Retinal pigment epithelial cell (primary cell): Measurements from ENCODE around the gene MAL.
A peak's percentile ranks its signal among the peaks of the same experiment; 100 is the strongest.

Experiments
- DNase-seq: peaks from one replicate; pipeline ENCODE4 v3.0.0-alpha.2; 2010; ENCODE audit warnings: low read depth
- H3K4me3 ChIP-seq: 2 replicates; pipeline ENCODE4 v1.5.1; 2011; ENCODE audit warnings: mild to moderate bottlenecking, low read length, control low read depth, moderate library complexity
- CTCF ChIP-seq: conservative IDR thresholded peaks from 2 replicates; pipeline ENCODE4 v1.5.1; 2011; ENCODE audit warnings: low read depth, low read length, control low read depth, inconsistent platforms

Gene MAL

GRCh38 chr2:95075440-95076132, 50.1 kb downstream of the MAL start:
- no peak overlapping the region for H3K4me3 ChIP-seq
- TF ChIP-seq CTCF = no peak
- no peak for DNase-seq

- TF ChIP-seq CTCF = peak; percentile 88
- peak overlapping the region; percentile 54 for H3K4me3 ChIP-seq
- DNase-seq = no peak
These were observed 51.4 kb downstream of the MAL start for GRCh38 chr2:95076705-95077529.

GRCh38 chr2:95077530-95077825, 52.0 kb downstream of the MAL start:
- no peak for DNase-seq
- TF ChIP-seq CTCF = no peak
- H3K4me3 ChIP-seq = no peak overlapping the region

GRCh38 chr2:95077861-95078603, 52.5 kb downstream of the MAL start:
- no peak overlapping the region for H3K4me3 ChIP-seq
- TF ChIP-seq CTCF = no peak
- DNase-seq = no peak

- DNase-seq = no peak
- no peak for TF ChIP-seq CTCF
- H3K4me3 ChIP-seq = no peak overlapping the region
These were observed 53.7 kb downstream of the MAL start for GRCh38 chr2:95079199-95079683.

GRCh38 chr2:95082477-95082876, 57.0 kb downstream of the MAL start:
- DNase-seq = no peak
- no peak overlapping the region for H3K4me3 ChIP-seq
- TF ChIP-seq CTCF = no peak
